GM12878 (cell line): ENCODE measurements around the gene SENP1. TPM values are rescaled to one million over a fixed set of nuclear protein-coding genes. Genes with fewer than 3 reads are reported as not detected.

Experiments used
- ATAC-seq: fragments of 200-7000 bp; cut with Tn5 transposase; 3 replicates; pipeline ENCODE4 v1.9.1; 2020; ENCODE audit warnings: mild to moderate bottlenecking, moderate library complexity
- BruUV-seq: library from RNA; stranded (reverse); fragments of 400-500 nt; replicated peaks from 2 replicates; lab custom pipeline; 2021; lab: Mats Ljungman, UMichigan
- CTCF ChIA-PET: fragments of 300-600 bp; sonication (Branson Sonifier 250); formaldehyde crosslinking; extraction: SDS; loops from one replicate; lab custom pipeline; 2021; ENCODE audit warnings: inconsistent platforms; lab: Yijun Ruan, JAX
- POLR2A ChIA-PET: fragments of 350-600 bp; formaldehyde crosslinking; extraction: SDS; loops from one replicate; lab custom pipeline; 2021; ENCODE audit warnings: inconsistent platforms; lab: Charles Lee
- RAD21 ChIA-PET: fragments of 300-600 bp; sonication (Branson Sonifier 250); formaldehyde crosslinking; loops from one replicate; lab custom pipeline; 2023; ENCODE audit warnings: antibody characterized with exemption; ENCODE audit not compliant: unreplicated experiment; lab: Charles Lee
- SMC1A ChIA-PET: fragments of 300-600 bp; sonication (Branson Sonifier 250); formaldehyde crosslinking; loops from one replicate; lab custom pipeline; 2023; ENCODE audit not compliant: unreplicated experiment, uncharacterized antibody; lab: Charles Lee
- DNase-seq: peaks from one replicate; pipeline ENCODE4 v3.0.0-alpha.2; 2011; ENCODE audit warnings: low read depth, low spot score
- FAIRE-seq: peaks from 3 replicates; lab custom pipeline; 2011; peaks lifted over from hg19 to GRCh38; lab: Jason Lieb, UNC
- H2AFZ ChIP-seq: 2 replicates; pipeline ENCODE4 v1.6.0; 2011; ENCODE audit warnings: low read depth, low read length, control low read depth; ENCODE audit not compliant: control insufficient read depth
- H3K27ac ChIP-seq: 2 replicates; pipeline ENCODE4 v1.5.1; 2011; ENCODE audit warnings: control low read depth; ENCODE audit not compliant: control insufficient read depth, insufficient read depth
- H3K27me3 ChIP-seq, 2 experiments: replicated peaks in 1 of 2; 2 replicates each; pipeline versions ENCODE4 v1.6.0 to v1.6.1; 2011; ENCODE audit warnings: low read length in 1 of 2; ENCODE audit not compliant: control insufficient read depth in 2 of 2, insufficient read depth in 2 of 2
- H3K36me3 ChIP-seq, 2 experiments: 2 replicates each; pipeline ENCODE4 v1.5.1; 2011; ENCODE audit warnings: low read length in 1 of 2; ENCODE audit not compliant: control insufficient read depth in 2 of 2, insufficient read depth in 2 of 2
- H3K4me1 ChIP-seq: 2 replicates; pipeline ENCODE4 v1.6.1; 2011; ENCODE audit warnings: mild to moderate bottlenecking, low read length, moderate library complexity, mixed read lengths; ENCODE audit not compliant: control insufficient read depth, insufficient read depth
- H3K4me2 ChIP-seq: 2 replicates; pipeline ENCODE4 v1.6.0; 2011; ENCODE audit warnings: control low read depth; ENCODE audit not compliant: control insufficient read depth, insufficient read depth
- H3K4me3 ChIP-seq: fragments of 200-600 bp; sonication (generic); 2 replicates; pipeline ENCODE4 v1.5.1; 2016
- H3K79me2 ChIP-seq: 2 replicates; pipeline ENCODE4 v1.6.0; 2011; ENCODE audit warnings: low read length; ENCODE audit not compliant: control insufficient read depth, insufficient read depth
- H3K9ac ChIP-seq: 2 replicates; pipeline ENCODE4 v1.8.0; 2011; ENCODE audit warnings: low read length, control low read depth, mixed read lengths; ENCODE audit not compliant: control insufficient read depth, insufficient read depth
- H3K9me3 ChIP-seq: replicated peaks from 3 replicates; pipeline ENCODE4 v1.5.1; 2011; ENCODE audit warnings: mild to moderate bottlenecking, low read length; ENCODE audit not compliant: control insufficient read depth, insufficient read depth
- H4K20me1 ChIP-seq: 2 replicates; pipeline ENCODE4 v1.6.0; 2011; ENCODE audit not compliant: control insufficient read depth, insufficient read depth
- GABPA ChIP-seq: IDR thresholded peaks from 2 replicates; pipeline ENCODE4 v1.6.1; 2014; ENCODE audit warnings: antibody characterized with exemption, low read depth, mild to moderate bottlenecking, inconsistent platforms
- MTA2 ChIP-seq: fragments of 450-650 bp; IDR thresholded peaks from 2 replicates; pipeline ENCODE4 v1.6.1; 2016; ENCODE audit warnings: low read depth, mild to moderate bottlenecking, moderate library complexity
- MTA3 ChIP-seq: IDR thresholded peaks from 2 replicates; pipeline ENCODE4 v1.6.1; 2012; ENCODE audit warnings: low read length, inconsistent platforms, borderline replicate concordance
- WGBS: methylation state at CpG from one replicate; pipeline ENCODE4 v1.1.6; 2016; ENCODE audit warnings: low lambda C conversion rate; ENCODE audit not compliant: insufficient replicate concordance, insufficient coverage; ENCODE audit errors: missing lambda C conversion rate; 5-methylcytosine and 5-hydroxymethylcytosine counted together
- in situ Hi-C: fragments of 300-500 bp; cut with MboI; formaldehyde crosslinking; loops from 9 replicates; pipeline ENCODE4 v1.14.3; 2018; ENCODE audit warnings: mixed read lengths
- intact Hi-C: fragments of 100-400 bp; cut with micrococcal nuclease; formaldehyde crosslinking; loops from one replicate; pipeline ENCODE4 v1.14.2; 2022; ENCODE audit not compliant: unreplicated experiment
- polyA plus RNA-seq, 11 experiments: library from polyadenylated mRNA; depleted of rRNA in 4 of 11; unstranded in 6 of 11; stranded (reverse) in 5 of 11; fragments of >200 nt; fragmentation: Nextera tagmentation in 4 of 11; fragmentation: Illumina TruSeq in 1 of 11; extraction: Ambion mirVana in 4 of 11; extraction: Trizol in 1 of 11; gene quantifications; 1 replicate in 1 of 11; 2 replicates in 10 of 11; pipeline versions ENCODE4 v1.2.1 to v1.2.3, GENCODE V29; 2011 to 2016; ENCODE audit warnings: inconsistent platforms in 2 of 11, missing spikeins in 2 of 11, low read depth in 1 of 11
- total RNA-seq, 4 experiments: library from RNA; depleted of rRNA in 3 of 4; stranded (reverse); fragments of >200 nt in 3 of 4; fragmentation: Illumina TruSeq in 1 of 4; extraction: Trizol in 1 of 4; gene quantifications; 2 replicates each; pipeline versions ENCODE4 v1.2.1 to v1.2.3, GENCODE V29; 2013 to 2021
- TF ChIP-seq, protein P1 (sequence below): IDR thresholded peaks from 2 replicates; pipeline ENCODE4 v1.6.1; 2011; ENCODE audit warnings: mild to moderate bottlenecking, low read depth, low read length, moderate library complexity; ENCODE audit not compliant: insufficient replicate concordance
- TF ChIP-seq, protein P2 (sequence below): fragments of 450-650 bp; IDR thresholded peaks from 2 replicates; pipeline ENCODE4 v1.6.1; 2018; ENCODE audit warnings: borderline replicate concordance, mild to moderate bottlenecking; ENCODE audit not compliant: partially characterized antibody

The SENP1 gene
- total and polyA plus RNA-seq, 10 of the 15 experiments (the other 5 are each of a cell fraction or from before 2014, with no cell fraction given), result 8.1 to 52.4 (median 26.1) TPM

DNA sequence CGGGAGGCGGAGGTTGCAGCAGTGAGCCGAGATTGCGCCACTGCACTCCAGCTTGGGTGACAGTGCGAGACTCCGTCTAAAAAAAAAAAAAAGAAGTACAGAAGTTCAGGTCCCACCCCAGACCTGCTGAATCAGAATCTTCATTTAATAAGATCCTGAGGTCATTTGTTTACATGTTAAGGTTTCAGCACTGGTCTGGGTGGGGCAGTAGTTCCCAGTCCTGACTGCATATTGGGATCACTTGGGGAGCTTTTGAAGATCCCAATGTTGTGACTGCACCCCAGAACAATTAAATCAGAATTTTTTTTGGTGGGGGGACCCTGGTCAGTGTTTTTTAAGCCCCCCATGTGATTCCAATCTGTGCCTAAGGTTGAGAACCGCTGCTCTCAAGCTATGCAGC, 89.9 kb downstream of the SENP1 start:
- in situ Hi-C loops (no loop called here), intact Hi-C loops (no loop called here)
- SMC1A ChIA-PET, result interaction anchor here (0.9 to 1.0 kb wide), 2 partner anchors 66 to 430 kb away, joined by 3 read pairs; no protein-coding TSS in a partner anchor
- no peaks in the 10 kb centered on the region for H3K9me3 ChIP-seq
- no peak overlapping the region for H2AFZ ChIP-seq
- H3K27me3 ChIP-seq, result peaks cover 2 to 3% of the 10 kb centered on the region in 2 experiments; a peak in 1 of 4 replicates
- POLR2A ChIA-PET, result interaction anchor here (0.7 kb wide), 1 partner anchor 195 kb away, joined by 5 read pairs; no protein-coding TSS in a partner anchor
- H3K9ac ChIP-seq, result no peak overlapping the region
- FAIRE-seq, result no peak
- TF ChIP-seq, protein P1, sequence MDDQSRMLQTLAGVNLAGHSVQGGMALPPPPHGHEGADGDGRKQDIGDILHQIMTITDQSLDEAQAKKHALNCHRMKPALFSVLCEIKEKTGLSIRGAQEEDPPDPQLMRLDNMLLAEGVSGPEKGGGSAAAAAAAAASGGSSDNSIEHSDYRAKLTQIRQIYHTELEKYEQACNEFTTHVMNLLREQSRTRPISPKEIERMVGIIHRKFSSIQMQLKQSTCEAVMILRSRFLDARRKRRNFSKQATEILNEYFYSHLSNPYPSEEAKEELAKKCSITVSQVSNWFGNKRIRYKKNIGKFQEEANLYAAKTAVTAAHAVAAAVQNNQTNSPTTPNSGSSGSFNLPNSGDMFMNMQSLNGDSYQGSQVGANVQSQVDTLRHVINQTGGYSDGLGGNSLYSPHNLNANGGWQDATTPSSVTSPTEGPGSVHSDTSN, result no peak
- TF ChIP-seq, protein P2, sequence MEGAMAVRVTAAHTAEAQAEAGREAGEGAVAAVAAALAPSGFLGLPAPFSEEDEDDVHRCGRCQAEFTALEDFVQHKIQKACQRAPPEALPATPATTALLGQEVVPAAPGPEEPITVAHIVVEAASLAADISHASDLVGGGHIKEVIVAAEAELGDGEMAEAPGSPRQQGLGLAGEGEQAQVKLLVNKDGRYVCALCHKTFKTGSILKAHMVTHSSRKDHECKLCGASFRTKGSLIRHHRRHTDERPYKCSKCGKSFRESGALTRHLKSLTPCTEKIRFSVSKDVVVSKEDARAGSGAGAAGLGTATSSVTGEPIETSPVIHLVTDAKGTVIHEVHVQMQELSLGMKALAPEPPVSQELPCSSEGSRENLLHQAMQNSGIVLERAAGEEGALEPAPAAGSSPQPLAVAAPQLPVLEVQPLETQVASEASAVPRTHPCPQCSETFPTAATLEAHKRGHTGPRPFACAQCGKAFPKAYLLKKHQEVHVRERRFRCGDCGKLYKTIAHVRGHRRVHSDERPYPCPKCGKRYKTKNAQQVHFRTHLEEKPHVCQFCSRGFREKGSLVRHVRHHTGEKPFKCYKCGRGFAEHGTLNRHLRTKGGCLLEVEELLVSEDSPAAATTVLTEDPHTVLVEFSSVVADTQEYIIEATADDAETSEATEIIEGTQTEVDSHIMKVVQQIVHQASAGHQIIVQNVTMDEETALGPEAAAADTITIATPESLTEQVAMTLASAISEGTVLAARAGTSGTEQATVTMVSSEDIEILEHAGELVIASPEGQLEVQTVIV, result no peak
- TF ChIP-seq MTA3, result no peak
- TF ChIP-seq GABPA, result no peak
- no peak for TF ChIP-seq MTA2
- H3K27ac ChIP-seq, result no peak overlapping the region
- CTCF ChIA-PET, result no interaction called here
- no peak overlapping the region for H3K4me3 ChIP-seq
- no peaks in the 10 kb centered on the region for H4K20me1 ChIP-seq
- no TSS peak for BruUV-seq
- no peaks in the 10 kb centered on the region for H3K36me3 ChIP-seq
- RAD21 ChIA-PET, result no interaction called here
- no peak for ATAC-seq
- no peaks in the 10 kb centered on the region for H3K79me2 ChIP-seq
- no peak overlapping the region for H3K4me2 ChIP-seq
- 25% methylated on average over 2 of the region's 7 CpGs for WGBS
- DNase-seq, result no peak
- no peaks in the 10 kb centered on the region for H3K4me1 ChIP-seq
